Measurements from ENCODE around the gene PAPLN.

PAPLN gene

DNA sequence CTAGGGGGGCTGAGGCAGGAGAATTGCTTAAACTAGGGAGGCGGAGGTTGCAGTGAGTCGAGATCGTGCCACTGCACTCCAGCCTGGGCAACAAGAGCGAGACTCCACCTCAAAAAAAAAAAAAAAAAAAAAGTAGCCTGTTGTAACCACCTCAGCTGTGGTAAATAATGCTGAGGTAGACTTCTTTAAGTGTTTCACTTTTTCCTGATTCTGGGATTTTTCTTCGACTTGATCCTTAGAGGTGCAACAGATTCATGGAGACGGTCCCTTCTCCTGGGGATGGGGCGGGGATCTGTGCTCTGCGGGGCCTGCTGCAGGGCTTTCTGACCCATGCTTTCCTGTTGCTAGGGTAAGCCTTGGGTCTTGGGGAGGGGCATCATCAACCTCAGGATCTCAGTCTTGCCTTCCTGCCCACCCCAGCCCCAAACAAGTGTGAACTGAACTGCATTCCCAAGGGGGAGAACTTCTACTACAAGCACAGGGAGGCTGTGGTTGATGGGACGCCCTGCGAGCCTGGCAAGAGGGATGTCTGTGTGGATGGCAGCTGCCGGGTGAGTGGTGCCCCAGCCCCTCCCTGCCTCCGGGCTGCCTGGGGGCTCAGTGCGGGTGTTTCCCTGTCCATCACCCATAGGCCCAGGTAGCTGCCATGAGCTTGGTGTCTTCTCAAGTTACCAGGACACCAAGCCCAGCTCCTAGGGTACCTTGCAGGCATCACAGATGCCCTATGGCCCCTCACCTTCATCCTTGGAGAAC, 12.4 kb downstream of the PAPLN start:
- H3K4me3 ChIP-seq (ENCODE audit: low read length), result no peak overlapping the region
- DNase-seq (ENCODE audit: low read depth), result no peak
- TF ChIP-seq, protein P1, sequence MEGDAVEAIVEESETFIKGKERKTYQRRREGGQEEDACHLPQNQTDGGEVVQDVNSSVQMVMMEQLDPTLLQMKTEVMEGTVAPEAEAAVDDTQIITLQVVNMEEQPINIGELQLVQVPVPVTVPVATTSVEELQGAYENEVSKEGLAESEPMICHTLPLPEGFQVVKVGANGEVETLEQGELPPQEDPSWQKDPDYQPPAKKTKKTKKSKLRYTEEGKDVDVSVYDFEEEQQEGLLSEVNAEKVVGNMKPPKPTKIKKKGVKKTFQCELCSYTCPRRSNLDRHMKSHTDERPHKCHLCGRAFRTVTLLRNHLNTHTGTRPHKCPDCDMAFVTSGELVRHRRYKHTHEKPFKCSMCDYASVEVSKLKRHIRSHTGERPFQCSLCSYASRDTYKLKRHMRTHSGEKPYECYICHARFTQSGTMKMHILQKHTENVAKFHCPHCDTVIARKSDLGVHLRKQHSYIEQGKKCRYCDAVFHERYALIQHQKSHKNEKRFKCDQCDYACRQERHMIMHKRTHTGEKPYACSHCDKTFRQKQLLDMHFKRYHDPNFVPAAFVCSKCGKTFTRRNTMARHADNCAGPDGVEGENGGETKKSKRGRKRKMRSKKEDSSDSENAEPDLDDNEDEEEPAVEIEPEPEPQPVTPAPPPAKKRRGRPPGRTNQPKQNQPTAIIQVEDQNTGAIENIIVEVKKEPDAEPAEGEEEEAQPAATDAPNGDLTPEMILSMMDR (IDR thresholded peaks at IDR 0.05; ENCODE audit: insufficient read depth, low read depth, low read length, missing control alignments), result no peak

DNA sequence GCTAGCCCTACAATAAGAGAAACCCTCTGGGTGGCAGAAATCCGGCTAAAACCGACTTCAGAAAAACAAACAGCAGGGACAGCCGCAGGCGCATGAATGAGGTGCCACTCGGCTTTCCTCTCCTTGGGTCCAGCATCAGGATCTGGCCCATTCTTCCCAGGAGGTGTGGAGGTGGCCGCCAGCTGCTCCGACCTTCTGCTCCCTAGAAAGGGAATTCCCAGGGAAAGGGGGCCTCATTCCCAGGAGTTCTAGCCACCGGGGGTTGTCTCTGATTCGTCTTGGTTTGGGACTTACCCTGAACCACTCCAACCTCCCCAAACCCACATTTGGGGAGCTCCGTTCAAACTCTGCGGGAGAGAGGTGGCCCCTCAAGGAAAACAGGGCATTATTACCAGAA, 13.0 kb downstream of the PAPLN start:
- DNase-seq (ENCODE audit: low read depth), result no peak
- TF ChIP-seq, protein P1 (IDR thresholded peaks at IDR 0.05; ENCODE audit: insufficient read depth, low read depth, low read length, missing control alignments), result no peak
- H3K4me3 ChIP-seq (ENCODE audit: low read length), result no peak overlapping the region

DNA sequence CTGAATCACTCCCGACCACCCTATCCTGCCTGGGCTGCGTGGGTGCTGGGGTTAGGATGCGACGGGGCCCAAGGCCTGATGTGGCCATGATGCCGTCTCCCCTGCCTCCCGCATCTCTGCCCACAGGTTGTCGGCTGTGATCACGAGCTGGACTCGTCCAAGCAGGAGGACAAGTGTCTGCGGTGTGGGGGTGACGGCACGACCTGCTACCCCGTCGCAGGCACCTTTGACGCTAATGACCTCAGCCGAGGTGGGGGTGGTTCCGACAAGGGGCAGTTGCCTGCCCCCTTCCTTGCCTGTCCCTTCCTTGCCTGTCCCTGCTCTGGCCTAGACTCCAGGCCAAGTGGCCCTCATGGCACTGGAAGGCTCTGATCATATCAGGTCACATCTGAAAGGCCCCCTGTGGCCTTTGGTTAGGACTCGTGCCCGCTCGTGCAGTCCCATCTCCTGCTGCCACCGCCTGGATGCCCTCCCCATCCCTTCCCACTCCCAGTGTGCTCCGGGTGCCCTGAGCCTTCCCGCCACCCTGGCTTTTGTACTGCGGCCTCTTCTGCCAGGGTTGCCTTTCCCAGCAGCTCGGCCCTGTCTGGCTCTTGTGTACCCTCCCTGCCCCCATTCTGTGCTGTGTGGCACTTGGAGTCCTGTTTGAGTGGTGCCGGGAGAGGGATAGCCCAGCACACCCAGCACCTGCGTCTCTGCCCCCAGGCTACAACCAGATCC, 13.6 kb downstream of the PAPLN start:
- no peak overlapping the region for H3K4me3 ChIP-seq (ENCODE audit: low read length)
- no peak for DNase-seq (ENCODE audit: low read depth)
- TF ChIP-seq, protein P1 (IDR thresholded peaks at IDR 0.05; ENCODE audit: insufficient read depth, low read depth, low read length, missing control alignments), result no peak

DNA sequence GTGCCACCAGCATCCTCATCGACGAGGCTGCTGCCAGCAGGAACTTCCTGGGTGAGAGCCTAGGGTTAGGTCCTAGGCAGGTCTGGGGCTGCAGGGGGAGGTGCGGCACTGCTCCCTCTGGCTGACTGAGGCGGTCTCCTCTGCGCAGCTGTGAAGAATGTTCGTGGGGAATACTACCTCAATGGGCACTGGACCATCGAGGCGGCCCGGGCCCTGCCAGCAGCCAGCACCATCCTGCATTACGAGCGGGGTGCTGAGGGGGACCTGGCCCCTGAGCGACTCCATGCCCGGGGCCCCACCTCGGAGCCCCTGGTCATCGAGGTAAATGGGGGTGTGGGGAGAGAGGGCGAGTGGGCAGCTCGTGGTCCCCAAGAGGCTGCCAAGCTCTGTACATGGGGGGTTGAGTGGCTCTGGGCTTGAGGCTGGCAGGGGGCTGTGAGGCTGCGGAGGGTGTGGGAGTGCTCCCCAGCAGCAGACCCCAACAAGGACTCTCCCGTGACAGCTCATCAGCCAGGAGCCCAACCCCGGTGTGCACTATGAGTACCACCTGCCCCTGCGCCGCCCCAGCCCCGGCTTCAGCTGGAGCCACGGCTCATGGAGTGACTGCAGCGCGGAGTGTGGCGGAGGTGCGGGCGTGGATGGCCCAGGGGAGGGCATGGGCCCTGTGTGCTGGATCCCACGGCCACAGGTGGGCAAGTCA, 14.4 kb downstream of the PAPLN start:
- TF ChIP-seq, protein P1 (IDR thresholded peaks at IDR 0.05; ENCODE audit: insufficient read depth, low read depth, low read length, missing control alignments), result no peak
- H3K4me3 ChIP-seq (ENCODE audit: low read length), result no peak overlapping the region
- DNase-seq (ENCODE audit: low read depth), result no peak

DNA sequence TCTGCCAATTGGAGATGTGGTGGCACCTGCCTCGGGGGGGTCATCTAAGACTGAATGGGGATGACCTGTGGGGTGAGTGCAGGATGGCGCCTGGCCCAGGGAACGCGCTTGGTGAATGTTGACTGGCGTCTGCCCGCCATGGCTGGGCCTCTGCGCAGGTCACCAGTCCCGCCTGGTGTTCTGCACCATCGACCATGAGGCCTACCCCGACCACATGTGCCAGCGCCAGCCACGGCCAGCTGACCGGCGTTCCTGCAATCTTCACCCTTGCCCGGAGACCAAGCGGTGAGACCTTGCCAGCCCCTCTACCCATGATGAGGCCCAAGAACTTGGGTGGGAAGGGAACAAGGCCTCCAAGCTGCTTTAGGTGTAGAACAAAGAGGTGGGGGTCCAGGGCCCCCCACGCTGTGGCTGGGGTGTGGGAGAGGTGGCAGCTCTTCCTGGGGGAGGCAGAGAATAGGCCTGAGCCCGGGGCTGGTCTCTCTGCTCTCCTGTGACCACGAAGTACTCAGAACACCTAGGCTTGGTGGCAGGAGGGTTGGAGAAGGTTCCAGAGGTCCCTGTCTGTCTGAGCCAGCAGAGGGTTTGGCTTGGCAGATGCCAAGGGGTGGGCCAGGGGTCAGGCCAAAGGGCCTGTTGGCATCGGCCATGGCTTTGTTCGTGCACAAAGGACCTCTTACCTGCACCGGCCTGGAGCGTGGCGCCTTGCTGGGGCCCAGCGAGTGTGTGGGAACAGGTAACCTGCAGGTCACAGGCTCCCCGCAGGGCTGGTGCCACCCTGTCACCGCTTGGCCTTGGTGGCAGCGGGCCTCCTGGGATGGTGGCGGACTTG, 15.4 kb downstream of the PAPLN start:
- TF ChIP-seq, protein P1 (IDR thresholded peaks at IDR 0.05; ENCODE audit: insufficient read depth, low read depth, low read length, missing control alignments), result no peak
- no peak overlapping the region for H3K4me3 ChIP-seq (ENCODE audit: low read length)
- no peak for DNase-seq (ENCODE audit: low read depth)

DNA sequence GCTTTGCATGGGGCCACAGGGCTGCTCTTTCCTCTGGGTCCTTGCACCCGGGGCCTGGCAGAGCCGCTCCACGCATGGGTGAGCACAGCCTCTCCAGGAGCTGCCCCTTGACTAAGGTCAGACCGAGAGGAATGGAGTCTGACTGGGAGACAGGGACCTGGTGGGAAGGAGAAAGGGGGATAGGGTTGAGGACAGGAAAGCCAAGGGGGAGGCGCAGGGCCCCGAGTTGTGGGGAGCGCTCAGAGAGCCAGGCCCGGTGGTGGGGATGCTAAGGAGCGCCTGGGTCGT, 16.0 kb downstream of the PAPLN start:
- no peak overlapping the region for H3K4me3 ChIP-seq (ENCODE audit: low read length)
- TF ChIP-seq, protein P1 (IDR thresholded peaks at IDR 0.05; ENCODE audit: insufficient read depth, low read depth, low read length, missing control alignments), result no peak
- no peak for DNase-seq (ENCODE audit: low read depth)
